Measurements from ENCODE around the gene MRPL10.

MRPL10 gene

DNA sequence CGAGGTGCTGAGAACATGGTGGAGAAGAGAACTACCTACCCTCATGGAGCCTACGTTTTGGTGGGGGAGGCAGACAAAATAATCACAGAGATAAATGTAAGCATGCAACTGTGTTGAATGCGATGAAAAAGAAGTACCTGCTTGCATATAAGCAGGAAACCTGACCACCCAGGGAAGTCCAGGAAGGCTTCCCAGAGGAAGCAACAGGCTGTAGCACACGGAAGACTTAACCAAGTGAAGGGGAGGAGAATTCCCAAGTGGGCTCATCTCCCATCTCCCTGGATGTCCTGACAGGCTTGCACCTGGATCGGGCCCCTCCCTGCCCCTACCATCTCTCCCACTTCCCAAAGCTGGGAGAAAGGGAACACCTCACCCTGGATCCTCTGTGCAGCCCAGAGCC, 7.7 kb upstream of the MRPL10 start:
- no peak for DNase-seq

DNA sequence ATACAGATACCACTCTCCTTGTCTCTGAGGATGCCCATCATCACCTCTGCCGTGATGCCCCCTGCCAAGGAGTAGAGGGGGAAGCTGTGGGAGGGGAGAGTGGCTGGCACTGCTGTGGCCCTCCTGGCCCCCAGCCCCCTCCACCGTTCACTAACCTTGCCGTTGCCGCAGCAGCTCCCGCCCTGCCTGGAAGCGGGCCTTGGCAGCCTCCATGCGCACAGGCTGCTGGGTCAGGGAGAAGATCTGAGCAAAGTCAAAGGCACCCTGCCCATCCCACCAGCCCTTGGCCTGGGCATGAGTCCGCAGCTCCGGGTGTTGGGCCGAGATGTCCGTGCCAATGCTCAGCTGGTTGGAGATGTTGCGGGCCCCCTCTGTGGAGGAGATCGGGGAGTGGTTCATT, 7.3 kb upstream of the MRPL10 start:
- DNase-seq = no peak

DNA sequence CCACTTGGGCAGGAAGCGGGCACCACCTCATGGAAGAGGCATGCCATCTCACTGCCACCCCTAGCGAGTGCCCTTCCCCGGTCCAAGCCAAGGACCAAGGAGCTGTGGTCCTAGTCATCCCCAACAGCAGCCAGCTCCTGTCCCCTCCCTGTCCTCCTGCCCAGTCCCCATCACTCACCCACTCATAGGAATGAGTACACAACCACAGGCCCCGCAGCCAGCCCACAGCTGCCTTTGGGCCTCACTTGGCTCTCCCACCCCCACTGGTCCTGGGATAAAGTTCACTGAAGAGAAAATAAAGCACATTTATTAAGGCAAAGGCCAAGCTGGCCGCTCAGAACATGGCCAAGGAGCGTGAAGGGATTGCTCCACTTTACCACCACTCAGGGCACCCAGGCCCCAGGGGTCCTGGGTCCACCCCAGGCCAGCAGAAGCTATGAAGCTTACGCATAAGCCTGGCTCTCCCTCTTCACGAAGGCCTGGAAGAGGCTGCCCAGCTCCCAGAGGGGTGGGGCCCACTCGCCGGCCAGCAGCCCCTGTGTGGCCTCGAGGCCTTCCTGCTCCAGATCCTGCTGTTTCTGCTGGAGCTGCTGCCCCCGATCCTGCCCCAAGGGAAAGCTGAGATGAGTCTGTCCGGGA, 6.2 kb upstream of the MRPL10 start:
- peak; percentile 65 for DNase-seq

DNA sequence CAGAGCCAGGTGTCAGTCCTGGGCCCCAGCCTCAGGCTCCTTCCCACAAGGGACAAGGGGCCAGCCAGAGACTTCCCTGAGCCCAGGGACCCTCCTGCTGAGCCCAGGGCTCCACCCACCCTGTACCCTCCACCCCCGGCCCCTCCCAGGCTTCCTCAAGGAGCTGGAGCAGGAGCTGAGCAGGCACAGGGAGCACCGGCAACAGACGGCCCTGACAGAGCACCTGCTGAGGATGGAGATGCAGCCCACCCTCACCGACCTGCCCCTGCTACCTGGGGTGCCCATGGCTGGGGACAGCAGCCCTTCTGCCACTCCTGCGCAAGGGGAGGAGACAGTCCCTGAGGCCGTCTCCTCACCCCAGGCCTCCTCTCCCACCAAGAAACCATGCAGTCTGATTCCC, 5.3 kb upstream of the MRPL10 start:
- no peak for DNase-seq

DNA sequence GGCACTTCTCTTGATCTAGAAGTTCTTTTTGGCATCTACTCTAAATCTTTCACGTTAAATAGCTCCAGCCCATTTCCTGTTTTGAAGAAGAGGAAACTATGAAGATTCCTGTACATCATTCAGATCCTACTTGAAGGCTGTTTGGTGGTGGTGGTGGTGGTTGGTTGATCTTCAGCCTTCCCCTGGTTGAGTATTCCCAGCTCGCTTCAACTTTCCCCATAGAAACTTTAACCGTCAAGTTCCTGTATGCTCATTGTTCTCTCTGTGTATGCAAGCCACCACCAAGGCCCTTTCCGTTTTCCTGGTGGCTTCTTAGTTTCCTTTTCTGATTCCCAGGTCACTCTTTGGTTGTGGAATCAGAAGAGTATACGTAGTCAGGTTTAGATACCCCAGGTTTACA, 3.4 kb upstream of the MRPL10 start:
- no peak for DNase-seq

DNA sequence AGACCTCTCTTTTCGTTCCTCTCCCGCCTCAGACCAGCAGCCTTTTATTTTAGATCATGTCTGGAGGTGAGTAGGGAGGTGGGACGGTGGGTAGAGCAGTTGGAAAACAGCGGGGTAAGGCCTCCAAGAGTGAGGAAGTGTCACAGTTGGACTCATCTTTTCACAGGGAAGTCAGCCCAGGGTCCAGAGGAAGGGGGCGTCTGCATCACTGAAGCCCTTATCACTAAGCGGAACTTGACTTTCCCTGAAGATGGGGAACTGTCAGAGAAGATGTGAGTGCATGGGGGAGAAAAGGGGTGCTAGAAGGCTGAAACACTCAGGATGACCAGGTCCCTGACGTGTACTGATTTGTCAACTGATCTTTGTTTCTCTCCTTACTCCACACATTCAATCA, 590 bp upstream of the MRPL10 start:
- DNase-seq = no peak

DNA sequence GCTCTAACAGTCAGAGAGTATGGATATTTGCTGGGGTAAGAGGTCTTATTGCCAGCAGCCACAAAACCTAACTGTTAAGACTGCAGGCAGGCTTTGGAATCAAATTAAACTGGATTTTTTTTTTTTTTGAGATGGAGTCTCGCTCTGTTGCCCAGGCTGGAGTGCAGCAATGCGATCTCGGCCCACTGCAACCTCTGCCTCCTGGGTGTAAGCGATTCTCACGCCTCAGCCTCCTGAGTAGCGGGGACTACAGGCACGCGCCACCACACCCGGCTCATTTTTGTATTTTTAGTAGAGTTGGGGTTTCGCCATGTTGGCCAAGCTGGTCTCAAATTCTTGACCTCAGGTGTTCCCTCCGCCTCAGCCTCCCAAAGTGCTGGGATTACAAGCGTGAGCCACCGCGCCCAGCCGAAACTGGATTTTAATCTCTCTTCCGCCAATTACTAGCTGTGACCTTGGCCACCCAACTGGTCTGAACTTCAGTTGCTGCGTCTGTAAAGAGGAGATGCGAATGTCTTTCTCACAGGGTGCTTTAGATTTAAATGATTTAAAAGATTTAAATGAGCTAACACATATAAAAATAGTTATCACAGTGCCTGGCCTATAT, 842 bp downstream of the MRPL10 start:
- DNase-seq = no peak

DNA sequence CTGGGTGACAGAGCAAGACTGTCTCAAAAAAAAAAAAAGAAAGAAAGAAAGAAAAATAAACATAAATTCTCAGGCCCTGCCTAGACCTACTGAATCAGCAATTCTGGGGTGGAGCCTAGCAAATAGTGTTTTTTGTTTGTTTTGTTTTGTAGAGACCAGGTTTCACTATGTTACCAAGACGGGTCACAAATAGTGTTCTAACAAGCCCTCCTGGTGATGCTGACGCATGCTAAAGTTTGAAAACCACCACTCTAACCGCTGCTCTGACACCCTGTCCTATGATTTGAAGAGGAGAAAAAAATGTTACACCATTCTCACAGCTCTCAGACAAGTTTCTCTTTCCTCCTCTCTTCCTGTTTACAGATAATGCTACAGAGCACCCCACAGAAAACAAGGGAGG, 1.5 kb downstream of the MRPL10 start:
- no peak for DNase-seq

DNA sequence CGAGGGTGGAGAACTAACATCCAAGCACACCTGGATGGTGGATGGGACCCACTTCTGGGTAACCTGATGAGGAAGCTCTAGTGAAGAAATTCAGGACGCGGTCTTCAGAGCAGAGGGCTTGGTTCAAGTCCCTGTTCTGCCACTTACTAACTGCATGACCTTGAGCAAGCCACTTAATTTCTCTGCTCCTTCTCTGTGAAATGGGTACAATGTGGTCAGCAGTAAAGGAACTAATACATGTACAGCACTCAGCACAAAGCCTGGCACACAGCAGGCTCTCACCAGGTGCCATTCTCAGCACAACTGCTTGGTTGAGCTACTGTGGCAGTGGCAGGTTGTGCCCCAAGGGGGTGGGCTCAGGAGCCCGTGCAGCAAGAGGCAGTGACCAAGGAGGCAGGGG, 7.8 kb downstream of the MRPL10 start:
- no peak for DNase-seq

DNA sequence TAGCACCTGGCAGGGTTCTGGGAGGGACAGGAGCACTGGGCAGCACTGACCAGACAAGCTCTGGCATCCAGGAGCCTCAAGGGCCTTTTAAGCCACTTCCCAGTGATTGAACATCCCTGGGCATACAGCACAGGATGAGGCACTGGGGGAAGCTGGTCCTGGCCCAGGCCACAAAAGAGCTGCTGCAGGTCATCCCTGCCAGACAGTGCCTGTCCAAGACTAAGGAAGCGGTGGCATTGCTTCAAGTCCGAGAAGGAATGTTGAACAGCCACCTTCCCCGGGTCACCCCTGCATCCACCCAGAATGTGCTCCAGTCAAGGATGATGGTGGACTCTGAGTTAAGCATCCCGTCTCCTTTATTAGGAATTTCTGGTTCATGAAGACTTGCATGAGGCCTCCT, 8.6 kb downstream of the MRPL10 start:
- no peak for DNase-seq

DNA sequence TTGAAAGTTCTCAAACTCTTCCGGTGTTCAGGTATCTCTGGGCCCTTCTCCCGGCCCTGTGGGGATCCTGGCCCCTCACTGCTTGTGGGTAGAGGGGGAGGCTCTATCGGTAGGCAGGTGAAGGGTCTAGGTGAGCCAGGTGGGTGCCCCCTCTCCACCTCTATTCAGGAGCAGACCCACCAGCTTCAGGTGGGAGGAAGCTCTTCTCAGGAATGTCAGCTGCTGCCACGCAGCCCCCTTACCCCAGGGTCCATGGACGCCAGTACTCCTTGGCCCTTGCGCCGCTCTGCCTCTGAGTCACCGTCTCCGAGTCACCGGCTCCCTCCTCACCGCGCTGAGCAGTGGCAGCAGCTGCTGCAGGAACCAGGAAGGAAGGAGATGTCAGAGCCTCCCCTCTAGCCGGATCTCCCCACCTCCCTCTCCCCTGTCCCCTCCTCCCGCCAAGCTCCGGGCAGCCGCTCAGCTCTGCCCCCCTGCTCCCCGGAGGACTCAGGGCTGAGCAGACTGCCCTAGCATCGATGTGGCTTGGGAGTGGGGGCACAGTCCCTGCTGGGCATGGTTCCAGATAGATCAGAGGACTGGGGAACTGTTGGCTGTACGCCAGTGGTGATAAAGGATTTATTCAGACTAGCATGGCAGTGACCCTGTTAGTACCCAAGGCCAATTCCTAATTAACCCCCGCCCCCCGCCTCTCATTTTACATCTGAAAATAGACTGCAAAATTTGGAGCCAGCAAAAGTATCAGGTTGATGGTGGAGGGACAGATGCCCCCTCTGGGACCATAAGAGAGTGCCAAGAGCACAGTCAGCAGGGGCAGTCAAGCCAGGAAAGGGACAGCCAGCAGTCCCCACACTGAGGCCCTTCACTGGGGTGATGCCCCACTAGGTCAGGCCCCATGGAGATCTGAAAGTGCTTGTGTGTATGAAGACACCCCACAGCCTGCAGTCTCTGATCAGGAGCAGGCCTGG, 9.6 kb downstream of the MRPL10 start, which contains the start of gene OSBPL7:
OSBPL7 (minus strand) TSS at position 371 of the 968 bp plus-strand sequence. CDS start 1,516 bp downstream, outside the sequence.
- DNase-seq = peak; percentile 76

DNA sequence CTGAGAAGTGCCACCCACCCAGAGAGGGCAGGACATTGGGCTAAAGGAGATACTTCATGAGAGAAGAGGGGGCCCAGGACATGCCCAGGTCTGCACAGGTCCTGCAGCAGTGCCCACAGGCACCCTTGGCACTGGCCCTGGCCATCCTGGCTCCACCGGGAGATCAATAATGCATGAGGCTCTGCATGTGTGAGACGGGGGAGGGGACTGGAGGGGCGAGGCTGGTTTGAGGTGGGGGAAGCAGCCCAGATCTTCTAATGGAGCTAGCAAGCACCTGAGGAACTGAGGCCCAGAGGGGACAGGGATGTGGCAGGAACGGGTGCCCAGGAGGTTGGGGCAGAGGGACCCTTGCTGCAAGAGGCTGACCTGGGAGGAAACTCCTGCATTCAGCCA, 10.3 kb downstream of the MRPL10 start:
- DNase-seq = no peak

DNA sequence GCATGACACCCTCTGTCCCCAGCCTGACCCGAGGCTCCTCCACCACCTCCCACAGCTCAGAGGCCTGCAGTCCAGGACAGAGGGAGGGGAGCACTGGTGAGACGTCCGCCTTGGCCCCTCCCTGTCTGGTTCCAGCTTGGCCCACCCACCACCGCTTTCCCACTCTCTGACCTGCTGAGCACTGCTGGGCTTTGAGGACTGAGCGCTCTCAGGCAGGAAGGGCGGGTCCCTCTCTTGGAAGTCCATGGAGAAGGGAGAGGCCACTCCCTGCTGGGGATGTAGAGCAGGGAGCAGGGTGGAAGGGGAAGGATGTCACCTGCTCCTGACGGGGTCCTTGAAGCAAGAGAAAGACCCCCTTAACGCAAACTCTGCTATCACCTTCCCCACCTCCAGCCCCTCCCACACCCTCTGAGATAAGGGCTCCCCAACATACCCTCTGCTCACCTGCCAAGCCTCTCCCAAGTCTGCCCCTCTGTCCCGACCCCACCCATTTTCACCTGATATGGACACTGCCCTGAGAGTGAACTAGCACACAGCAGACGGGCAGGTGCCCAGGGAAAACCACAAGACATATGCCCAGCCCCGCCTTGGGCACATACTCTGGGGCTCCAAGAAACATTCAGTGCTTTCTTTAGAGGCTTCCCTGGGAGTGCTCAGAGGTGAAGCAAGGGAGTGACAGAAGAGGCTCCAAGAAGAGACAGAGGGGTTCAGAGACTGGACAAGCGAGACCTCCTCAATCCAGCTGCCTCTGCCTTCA, 11.1 kb downstream of the MRPL10 start:
- DNase-seq = no peak

DNA sequence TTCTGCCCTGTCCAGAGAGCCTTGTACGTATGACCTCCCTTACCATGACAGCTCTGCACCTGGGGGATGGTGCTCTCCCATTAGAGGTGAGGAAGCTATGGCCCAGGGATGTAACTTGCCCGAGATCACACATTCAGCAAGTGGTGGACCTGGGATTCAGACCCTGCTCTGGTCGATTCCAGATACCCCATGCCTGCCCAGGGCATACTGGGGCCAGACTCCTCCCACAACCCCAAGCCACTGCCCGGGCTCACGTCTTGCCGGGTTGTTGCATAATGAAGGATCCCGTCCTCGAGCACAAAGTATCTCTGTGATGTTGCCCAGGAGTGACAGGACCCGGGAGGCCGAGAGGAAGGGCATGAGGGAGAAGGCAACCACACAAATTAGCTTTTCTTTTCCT, 11.9 kb downstream of the MRPL10 start:
- DNase-seq = no peak

DNA sequence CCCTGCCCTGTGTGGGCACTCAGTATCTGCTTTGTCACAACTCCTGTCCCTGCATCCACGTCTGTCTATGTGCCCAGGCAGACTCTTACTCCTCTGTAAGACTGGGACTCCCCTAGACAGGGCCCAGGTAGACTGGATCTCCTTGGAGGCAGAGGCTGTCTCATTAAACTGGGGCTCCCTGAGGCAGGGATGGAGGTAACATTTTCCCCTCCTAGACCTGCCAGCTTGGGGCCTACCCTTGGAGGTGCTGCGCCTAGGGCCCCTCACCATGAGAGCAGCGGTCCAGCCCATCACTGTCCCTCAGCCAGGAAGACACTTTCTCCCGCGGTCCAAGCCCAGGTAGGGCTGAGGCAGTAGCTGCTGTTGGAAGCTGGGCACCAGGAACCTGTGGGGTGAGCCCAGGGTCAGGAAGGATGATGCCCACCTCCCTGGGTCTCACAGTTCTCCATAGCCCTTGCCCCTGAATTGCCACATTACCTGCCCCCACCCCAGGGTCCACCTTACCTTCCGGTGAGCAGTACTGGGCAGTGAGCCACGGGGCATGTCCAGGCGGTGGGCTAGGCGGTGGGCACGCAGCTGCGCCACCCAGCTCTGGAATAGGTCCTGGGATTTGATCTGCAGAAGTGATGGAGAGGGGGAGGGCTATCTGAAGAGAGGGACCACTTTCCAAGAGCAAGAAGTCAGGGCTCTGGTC, 13.2 kb downstream of the MRPL10 start:
- no peak for DNase-seq

DNA sequence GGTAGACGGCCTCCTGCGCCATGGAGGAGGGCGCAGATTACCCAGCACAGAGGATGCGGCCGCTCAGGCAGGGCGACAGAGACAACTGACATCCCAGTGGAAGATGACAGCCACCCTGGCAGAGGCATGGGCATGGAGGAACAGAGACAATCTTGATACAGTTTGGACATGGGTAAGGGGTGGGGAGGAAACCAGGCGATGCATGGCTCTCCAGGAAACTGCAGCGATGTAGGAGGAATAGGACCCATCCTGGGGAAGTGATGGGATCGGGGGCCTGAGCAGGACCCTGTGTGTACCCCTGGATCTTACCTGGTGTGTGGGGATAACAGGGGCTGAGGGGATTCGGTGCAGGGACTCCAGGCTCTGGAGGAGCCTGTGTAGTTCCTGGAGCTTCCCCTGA, 14.4 kb downstream of the MRPL10 start:
- no peak for DNase-seq

DNA sequence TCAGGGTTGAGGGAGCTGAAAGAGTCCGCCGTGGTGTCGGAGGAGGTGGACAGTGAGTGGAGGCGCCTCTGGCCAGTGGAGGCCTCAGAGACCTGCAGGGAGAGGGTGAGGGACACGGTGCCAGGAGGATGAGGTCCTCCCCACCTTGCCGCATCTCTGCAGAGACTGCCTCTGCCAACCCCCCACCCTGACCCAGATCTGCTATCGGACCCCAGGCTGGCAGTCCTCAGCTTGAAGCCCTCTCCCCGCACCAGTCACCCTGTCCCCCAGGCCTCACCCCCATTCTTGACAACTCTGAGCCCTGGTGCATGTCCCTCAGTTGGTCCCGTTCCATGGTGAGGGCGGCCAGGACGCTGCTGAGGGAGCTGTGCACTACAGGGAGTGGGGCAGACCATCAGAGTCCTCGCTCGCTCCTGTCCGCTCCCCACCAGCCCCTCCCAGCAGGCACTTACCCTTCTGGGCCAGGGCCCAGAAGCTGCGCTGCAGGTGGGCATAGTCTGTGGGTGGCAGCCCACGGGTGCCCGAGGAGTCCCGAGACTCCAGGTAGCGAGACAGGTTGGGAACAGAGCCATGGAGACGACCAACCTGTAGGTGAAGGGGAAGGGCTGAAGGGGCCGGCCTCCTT, 15.1 kb downstream of the MRPL10 start:
- no peak for DNase-seq

DNA sequence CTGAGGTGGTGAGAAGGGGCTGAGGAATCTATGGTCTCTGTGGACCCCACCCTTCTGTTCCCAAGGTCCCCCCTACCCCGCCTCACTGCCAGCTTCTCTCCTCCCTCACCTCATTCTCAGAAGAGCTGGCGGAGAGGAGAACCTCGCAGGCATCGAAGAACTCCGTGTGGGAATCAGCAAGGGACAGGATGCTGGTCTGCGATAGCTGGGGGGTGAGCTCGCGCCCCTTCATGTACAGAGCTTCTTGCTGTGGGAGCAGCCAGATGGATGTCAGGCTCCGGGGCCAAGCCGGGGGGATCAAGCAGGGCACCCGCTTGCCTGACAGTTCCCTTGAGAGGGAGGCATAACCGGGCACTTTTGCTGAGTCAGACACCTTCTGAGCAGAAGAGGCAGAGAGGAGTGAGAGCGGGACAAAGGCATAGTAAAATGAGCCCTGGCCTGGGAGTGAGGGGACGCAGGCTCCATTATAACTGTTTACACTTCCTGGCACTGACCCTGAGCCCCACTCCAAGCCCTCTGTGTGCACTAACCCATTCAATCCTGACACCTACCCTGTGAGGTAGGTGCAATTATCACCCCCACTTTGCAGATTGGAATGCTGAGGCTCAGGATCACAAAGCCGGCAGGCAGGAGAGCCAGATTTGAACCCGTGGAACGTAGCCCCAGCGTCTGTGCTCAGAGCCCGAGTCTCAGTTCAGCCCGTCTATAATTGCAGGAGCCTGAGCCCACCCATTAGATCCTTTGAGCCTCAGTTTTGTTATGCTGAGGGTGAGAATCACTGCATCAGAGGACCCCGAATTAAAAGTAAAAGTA, 16.0 kb downstream of the MRPL10 start:
- no peak for DNase-seq

DNA sequence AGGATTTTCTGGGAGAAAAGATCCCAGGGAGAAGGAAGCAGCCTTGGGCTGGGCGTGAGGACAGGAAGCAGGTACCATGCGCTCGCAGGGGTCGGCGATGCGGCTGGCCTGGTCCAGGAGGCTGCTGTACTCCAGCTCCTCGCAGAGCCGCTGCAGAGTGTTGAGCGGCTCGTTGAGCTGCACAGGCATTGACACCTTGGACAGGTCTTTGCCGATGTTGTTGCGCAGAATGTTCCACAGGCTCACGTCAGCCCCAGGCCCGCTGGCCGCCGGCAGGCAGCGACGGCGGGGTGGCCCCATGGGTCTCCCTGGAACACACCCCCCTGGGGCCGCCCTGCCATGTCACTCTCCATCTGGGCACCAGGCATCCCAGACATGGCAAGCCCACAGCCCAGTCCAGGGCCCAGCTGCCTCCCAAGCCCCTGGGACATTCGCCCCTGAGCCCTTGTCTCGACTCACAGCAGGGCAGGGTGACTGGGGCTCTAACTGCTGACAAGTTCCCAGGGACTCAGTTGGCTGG, 17.8 kb downstream of the MRPL10 start:
- no peak for DNase-seq

DNA sequence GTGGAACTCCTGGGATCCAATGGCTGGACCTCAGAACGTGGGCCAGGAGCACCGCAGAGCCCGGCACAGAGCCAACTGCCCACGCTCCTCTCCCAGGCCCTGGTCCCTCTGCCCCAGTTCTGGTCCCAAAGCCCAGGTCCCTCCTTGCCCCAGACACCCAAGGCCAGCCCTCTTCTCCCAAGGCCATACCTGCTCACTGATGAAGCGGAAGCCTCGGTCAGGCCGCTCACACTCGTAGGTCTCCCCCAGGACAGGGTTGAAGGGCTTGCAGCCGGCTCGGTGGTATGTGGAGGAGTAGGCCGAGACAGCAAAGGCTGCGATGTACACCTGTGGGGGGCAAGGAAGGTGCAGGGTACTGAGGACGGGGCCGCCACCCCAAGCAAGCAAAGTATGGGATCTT, 18.3 kb downstream of the MRPL10 start:
- DNase-seq = no peak
